HTR-8/SVneo (cell line): ENCODE results near the gene PRDM7.
"Not testable (repeated sequence)": the region's sequence is repeated elsewhere in the genome, so short reads cannot be mapped to it uniquely, and the experiment has no call there.

Source experiments
- DNase-seq: peaks from one replicate; pipeline ENCODE4 v3.0.0; 2011; ENCODE audit warnings: low spot score, mixed read lengths; ENCODE audit not compliant: insufficient read length
- FAIRE-seq: peaks from 2 replicates; lab custom pipeline; 2011; peaks lifted over from hg19 to GRCh38; lab: Jason Lieb, UNC

The PRDM7 gene

GRCh38 chr16:90077757-90078578 lies 837 bp upstream of the PRDM7 start:
- DNase-seq, result no peak
- no peak for FAIRE-seq

- FAIRE-seq (no peak), DNase-seq (no peak)
Observed at GRCh38 chr16:90072442-90073105, 4.6 kb downstream of the PRDM7 start.

- FAIRE-seq (no peak), DNase-seq (no peak)
Observed at GRCh38 chr16:90070440-90070839, 6.7 kb downstream of the PRDM7 start.

GRCh38 chr16:90061437-90061836 lies 15.7 kb downstream of the PRDM7 start:
- FAIRE-seq (no peak), DNase-seq (no peak)

GRCh38 chr16:90057738-90058173 lies 19.4 kb downstream of the PRDM7 start:
- DNase-seq (peak; percentile 69), FAIRE-seq (peak; percentile 55)

- not testable (repeated sequence) for FAIRE-seq, DNase-seq
Observed at GRCh38 chr16:90056521-90056920, 20.6 kb downstream of the PRDM7 start.

- DNase-seq (no peak), FAIRE-seq (no peak)
Observed at GRCh38 chr16:90055371-90055770, 21.8 kb downstream of the PRDM7 start.

- no peak for DNase-seq
- no peak for FAIRE-seq
Observed at GRCh38 chr16:90054554-90054953, 22.6 kb downstream of the PRDM7 start.

GRCh38 chr16:90053902-90054500 lies 23.1 kb downstream of the PRDM7 start:
- DNase-seq, result no peak
- no peak for FAIRE-seq

- FAIRE-seq, result no peak
- DNase-seq, result no peak
Observed at GRCh38 chr16:90050969-90051368, 26.2 kb downstream of the PRDM7 start.

- FAIRE-seq, result no peak
Observed at GRCh38 chr16:90048737-90049330, 28.3 kb downstream of the PRDM7 start.

GRCh38 chr16:90048347-90048722 lies 28.8 kb downstream of the PRDM7 start:
- FAIRE-seq, result no peak
- DNase-seq, result no peak

More at GRCh38 chr16:90048737-90049330, 28.3 kb downstream of the PRDM7 start:
- no peak for DNase-seq

- FAIRE-seq (no peak), DNase-seq (no peak)
Observed at GRCh38 chr16:90047714-90048346, 29.3 kb downstream of the PRDM7 start.

- DNase-seq, result peak; percentile 51
- FAIRE-seq, result no peak
Observed at GRCh38 chr16:90046971-90047713, 30.0 kb downstream of the PRDM7 start.

- DNase-seq, result no peak
- no peak for FAIRE-seq
Observed at GRCh38 chr16:90046122-90046970, 30.8 kb downstream of the PRDM7 start.

- FAIRE-seq, result no peak
- no peak for DNase-seq
Observed at GRCh38 chr16:90044111-90044551, 33.0 kb downstream of the PRDM7 start.

GRCh38 chr16:90043526-90043925 lies 33.6 kb downstream of the PRDM7 start:
- FAIRE-seq (no peak), DNase-seq (no peak)

GRCh38 chr16:90042946-90043514 lies 34.1 kb downstream of the PRDM7 start:
- FAIRE-seq (no peak), DNase-seq (no peak)
